Immature natural killer cell (primary cell): ENCODE data around the gene NFIA. TPM values are rescaled to one million over a fixed set of nuclear protein-coding genes. Genes with fewer than 3 reads are reported as not detected.

Experiments used
- DNase-seq, 3 donors: peaks; one replicate each; pipeline ENCODE4 v3.0.0; 2022; ENCODE audit warnings: mixed read lengths in 1 of 3
- H3K27ac Mint-ChIP-seq, 6 donors: one replicate each; pipeline ENCODE4 v1.8.0; 2020; ENCODE audit warnings: mixed read lengths in 6 of 6, mild to moderate bottlenecking in 5 of 6, inconsistent platforms in 4 of 6, moderate library complexity in 3 of 6
- H3K27me3 Mint-ChIP-seq, 3 donors: one replicate each; pipeline ENCODE4 v1.8.0; 2020 to 2021; ENCODE audit warnings: low read depth in 3 of 3, mild to moderate bottlenecking in 3 of 3, mixed read lengths in 3 of 3, moderate library complexity in 3 of 3, inconsistent platforms in 1 of 3
- H3K36me3 Mint-ChIP-seq, 3 donors: one replicate each; pipeline ENCODE4 v1.8.0; 2020; ENCODE audit warnings: mixed read lengths in 3 of 3, inconsistent platforms in 2 of 3, mild to moderate bottlenecking in 2 of 3
- H3K4me1 Mint-ChIP-seq, 2 donors: one replicate each; pipeline ENCODE4 v1.8.0; 2020; ENCODE audit warnings: inconsistent platforms in 2 of 2, mild to moderate bottlenecking in 2 of 2, mixed read lengths in 2 of 2, moderate library complexity in 1 of 2
- H3K4me3 Mint-ChIP-seq, 5 donors: one replicate each; pipeline ENCODE4 v1.8.0; 2020; ENCODE audit warnings: mild to moderate bottlenecking in 5 of 5, mixed read lengths in 5 of 5, inconsistent platforms in 3 of 5, moderate library complexity in 3 of 5
- H3K9me3 Mint-ChIP-seq, 6 donors: one replicate each; pipeline ENCODE4 v1.8.0; 2020; ENCODE audit warnings: mild to moderate bottlenecking in 6 of 6, mixed read lengths in 6 of 6, inconsistent platforms in 4 of 6, moderate library complexity in 3 of 6
- polyA plus RNA-seq, 3 donors: library from polyadenylated mRNA; unstranded; fragments of 300-500 nt; fragmentation: Illumina TruSeq; gene quantifications; one replicate each; pipeline ENCODE4 v1.2.3, GENCODE V29; 2021

Gene NFIA
- polyA plus RNA-seq, 3 donors from 2014 or later = 1.7 to 11.5 (median 3.9) TPM

DNA sequence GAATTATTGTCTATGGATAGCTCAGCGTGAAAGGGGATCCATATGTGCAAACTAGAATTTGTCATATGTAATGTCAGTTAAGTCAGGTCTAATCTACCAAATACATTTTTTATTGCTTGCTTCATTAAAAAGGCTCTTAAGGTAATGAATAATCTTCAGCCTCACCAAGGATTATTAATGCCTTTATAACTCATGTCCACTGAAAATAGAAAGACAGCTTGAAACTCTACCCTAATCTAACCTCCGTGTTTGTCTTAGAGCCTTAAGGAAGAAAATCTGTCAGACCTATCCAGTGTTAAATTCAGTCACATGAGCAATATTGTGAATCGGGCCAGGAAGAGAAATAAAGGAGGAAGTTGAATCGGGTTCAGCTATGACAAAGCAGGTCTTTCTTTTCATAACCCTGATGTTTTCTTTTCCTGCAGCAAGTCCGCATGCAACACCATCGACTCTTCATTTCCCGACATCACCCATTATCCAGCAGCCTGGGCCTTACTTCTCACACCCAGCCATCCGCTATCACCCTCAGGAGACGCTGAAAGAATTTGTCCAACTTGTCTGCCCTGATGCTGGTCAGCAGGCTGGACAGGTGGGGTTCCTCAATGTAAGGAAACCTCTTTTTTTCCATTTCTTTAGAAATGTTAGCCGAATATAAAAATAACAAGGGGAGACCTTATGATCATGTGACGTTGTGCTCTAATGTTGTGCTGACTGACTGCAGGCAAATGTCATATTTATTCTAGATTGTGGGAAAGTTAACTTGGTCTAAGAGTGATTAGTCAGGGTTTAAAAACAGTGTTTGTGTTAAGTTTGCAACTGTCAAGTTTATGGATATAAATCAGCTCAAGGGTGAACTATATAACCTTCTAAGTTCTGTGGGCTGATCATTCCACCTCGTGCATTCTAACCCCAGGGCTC lies 321.6 kb downstream of the NFIA start:
- Mint-ChIP-seq H3K36me3 (peaks cover 4 to 12% (median 5%) of the 10 kb centered on the region in 3 donors), H3K4me1 (no peaks in the 10 kb centered on the region), H3K9me3 (no peaks in the 10 kb centered on the region), H3K27me3 (peaks cover 0 to 3% (median 0%) of the 10 kb centered on the region in 3 donors), H3K27ac (no peak overlapping the region), H3K4me3 (no peak overlapping the region)
- no peak for DNase-seq

DNA sequence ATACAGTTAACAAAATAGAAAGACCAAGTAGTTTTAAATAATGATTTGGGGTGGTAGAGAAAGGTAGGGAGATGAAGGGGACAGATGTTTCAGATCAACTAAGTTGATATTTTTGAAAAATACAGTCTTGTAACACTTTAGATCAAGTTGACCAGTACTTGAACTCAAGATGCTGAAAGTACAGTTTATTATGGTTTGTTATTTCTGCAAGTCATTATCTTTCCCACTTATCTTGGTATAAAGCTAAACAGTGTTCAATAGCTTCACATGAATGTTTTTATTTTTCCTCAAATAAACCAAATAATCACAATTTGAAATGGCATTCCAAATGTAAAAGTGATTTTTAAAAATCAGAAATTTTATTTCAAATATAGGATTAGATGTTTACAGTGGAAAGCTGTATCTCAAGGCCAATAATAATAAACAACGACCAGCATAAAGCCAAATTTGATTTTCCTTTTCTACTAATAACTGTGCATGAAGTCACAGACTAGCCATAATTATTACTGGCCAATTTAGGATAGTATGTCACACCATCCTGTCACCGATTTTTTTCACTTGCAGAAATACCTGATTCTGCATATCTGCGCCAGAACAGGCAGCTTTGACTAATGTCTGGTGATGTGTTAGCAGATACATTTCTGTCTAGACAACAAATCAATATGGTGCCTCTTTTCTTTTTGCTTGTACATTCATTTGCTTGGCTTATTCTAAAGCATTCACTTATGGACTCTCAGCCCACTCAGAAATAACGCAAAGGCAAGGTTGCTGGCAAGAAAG lies 322.4 kb downstream of the NFIA start:
- H3K4me1 Mint-ChIP-seq = no peaks in the 10 kb centered on the region
- no peaks in the 10 kb centered on the region for H3K9me3 Mint-ChIP-seq
- no peak overlapping the region for H3K27ac Mint-ChIP-seq
- DNase-seq = no peak
- H3K4me3 Mint-ChIP-seq = no peak overlapping the region
- peaks cover 4 to 12% (median 5%) of the 10 kb centered on the region in 3 donors for H3K36me3 Mint-ChIP-seq
- peaks cover 0 to 3% (median 0%) of the 10 kb centered on the region in 3 donors for H3K27me3 Mint-ChIP-seq

DNA sequence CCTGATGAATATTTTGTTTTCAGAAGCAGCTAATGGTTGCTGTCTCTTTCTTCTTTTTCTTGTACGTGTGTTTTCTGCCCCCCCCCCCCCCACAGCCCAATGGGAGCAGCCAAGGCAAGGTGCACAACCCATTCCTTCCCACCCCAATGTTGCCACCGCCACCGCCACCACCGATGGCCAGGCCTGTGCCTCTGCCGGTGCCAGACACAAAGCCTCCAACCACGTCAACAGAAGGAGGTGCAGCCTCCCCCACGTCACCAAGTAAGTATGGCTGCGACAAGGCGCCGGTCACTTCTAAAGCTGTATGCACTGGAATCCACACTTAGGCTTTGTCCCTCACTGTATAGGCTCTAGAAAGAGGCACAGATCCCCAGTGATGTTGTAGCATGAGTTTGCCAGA lies 324.1 kb downstream of the NFIA start:
- no peak for DNase-seq
- Mint-ChIP-seq H3K27me3 (no peaks in the 10 kb centered on the region), H3K27ac (no peak overlapping the region), H3K4me3 (no peak overlapping the region), H3K9me3 (no peaks in the 10 kb centered on the region), H3K36me3 (peaks cover 4 to 12% (median 5%) of the 10 kb centered on the region in 3 donors), H3K4me1 (no peaks in the 10 kb centered on the region)

DNA sequence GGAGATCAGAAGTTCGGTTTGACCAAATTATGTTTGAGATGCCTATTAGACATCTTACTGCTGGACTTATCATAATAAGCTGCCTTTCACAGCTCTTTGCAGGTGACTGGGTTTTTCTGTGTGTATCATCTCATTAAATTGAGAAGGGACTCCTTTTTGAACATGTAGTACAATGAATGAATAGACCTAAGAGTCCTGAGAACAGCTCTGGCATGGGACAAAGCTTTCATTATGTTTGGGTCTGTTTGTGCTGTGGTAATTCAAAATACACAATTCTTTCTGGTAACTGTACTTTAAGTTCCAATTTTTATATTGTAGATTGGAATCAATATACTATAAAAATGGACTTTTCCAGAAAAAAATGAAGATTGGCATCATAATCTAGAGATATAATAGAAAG lies 330.2 kb downstream of the NFIA start:
- H3K36me3 Mint-ChIP-seq = peaks cover 0 to 4% (median 2%) of the 10 kb centered on the region in 3 donors
- no peak overlapping the region for H3K4me3 Mint-ChIP-seq
- peaks cover 0 to 3% (median 0%) of the 10 kb centered on the region in 3 donors for H3K27me3 Mint-ChIP-seq
- no peaks in the 10 kb centered on the region for H3K9me3 Mint-ChIP-seq
- no peak overlapping the region for H3K27ac Mint-ChIP-seq
- H3K4me1 Mint-ChIP-seq = no peaks in the 10 kb centered on the region
- no peak for DNase-seq

DNA sequence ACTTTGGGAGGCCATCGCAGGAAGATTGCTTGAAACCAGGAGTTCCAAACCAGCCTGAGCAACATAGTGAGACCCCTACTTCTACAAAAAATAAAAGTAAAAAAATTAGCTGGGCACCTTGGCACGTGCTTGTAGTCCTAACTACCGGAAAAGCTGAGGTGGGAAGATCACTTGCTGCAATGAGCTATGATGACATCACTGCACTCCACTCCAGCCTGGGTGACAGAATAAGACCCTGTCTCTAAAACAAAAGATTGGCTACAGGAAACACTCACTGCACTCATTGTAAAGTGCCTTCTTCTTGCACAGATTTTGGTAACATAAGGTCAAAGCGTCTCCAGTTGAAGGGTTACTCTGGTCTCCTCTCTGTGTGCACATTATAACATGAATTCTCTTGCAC lies 336.8 kb downstream of the NFIA start:
- H3K36me3 Mint-ChIP-seq = no peaks in the 10 kb centered on the region
- no peak overlapping the region for H3K4me3 Mint-ChIP-seq
- no peaks in the 10 kb centered on the region for H3K9me3 Mint-ChIP-seq
- H3K27ac Mint-ChIP-seq = no peak overlapping the region
- H3K4me1 Mint-ChIP-seq = no peaks in the 10 kb centered on the region
- DNase-seq = no peak
- peaks cover 0 to 3% (median 0%) of the 10 kb centered on the region in 3 donors for H3K27me3 Mint-ChIP-seq

DNA sequence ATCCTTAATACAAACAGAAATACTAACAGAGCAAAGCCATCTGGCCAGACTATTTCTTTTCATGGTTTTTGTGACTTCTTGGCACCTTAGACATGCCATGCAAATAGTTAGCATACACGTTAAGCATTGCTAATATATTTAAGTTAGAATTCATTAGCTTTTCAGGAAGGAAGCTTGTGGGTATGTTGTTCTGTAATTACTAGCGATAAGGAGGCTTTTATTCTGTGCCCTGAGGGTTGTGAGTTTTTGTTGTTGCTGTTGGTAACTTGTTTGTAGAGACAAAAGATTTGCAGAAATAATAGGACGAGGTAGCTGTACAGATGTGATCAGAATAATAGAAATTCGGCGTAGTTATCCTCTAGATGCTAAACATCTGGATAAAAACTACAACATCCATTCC lies 337.3 kb downstream of the NFIA start:
- H3K4me1 Mint-ChIP-seq = no peaks in the 10 kb centered on the region
- H3K27ac Mint-ChIP-seq = no peak overlapping the region

DNA sequence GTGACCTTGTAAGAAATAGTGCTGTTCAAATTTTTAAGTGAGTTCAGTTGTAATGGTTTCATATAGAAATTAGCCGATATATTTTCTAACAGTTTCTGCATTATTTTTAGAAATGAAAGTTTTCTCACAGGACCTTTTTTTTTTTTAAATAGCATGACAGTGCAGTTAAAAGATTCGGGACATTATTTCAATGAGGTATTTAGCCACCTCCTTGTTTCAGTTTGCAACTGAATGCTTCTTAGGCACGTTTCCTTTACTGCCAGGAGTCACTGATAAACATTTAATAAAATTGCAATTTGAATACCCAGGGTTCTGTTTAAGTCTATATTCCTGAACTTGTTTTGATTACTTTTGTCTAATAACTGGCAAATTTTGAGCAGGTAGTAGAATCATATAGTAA lies 337.9 kb downstream of the NFIA start:
- H3K4me1 Mint-ChIP-seq = no peaks in the 10 kb centered on the region
- H3K4me3 Mint-ChIP-seq = no peak overlapping the region
- no peaks in the 10 kb centered on the region for H3K36me3 Mint-ChIP-seq
- H3K9me3 Mint-ChIP-seq = no peaks in the 10 kb centered on the region
- no peak for DNase-seq
- H3K27me3 Mint-ChIP-seq = peaks cover 0 to 3% (median 0%) of the 10 kb centered on the region in 3 donors
- no peak overlapping the region for H3K27ac Mint-ChIP-seq

More for the DNA sequence above, 337.3 kb downstream of the NFIA start:
- Mint-ChIP-seq H3K4me3 (no peak overlapping the region), H3K9me3 (no peaks in the 10 kb centered on the region), H3K36me3 (no peaks in the 10 kb centered on the region), H3K27me3 (peaks cover 0 to 3% (median 0%) of the 10 kb centered on the region in 3 donors)
- DNase-seq = no peak

DNA sequence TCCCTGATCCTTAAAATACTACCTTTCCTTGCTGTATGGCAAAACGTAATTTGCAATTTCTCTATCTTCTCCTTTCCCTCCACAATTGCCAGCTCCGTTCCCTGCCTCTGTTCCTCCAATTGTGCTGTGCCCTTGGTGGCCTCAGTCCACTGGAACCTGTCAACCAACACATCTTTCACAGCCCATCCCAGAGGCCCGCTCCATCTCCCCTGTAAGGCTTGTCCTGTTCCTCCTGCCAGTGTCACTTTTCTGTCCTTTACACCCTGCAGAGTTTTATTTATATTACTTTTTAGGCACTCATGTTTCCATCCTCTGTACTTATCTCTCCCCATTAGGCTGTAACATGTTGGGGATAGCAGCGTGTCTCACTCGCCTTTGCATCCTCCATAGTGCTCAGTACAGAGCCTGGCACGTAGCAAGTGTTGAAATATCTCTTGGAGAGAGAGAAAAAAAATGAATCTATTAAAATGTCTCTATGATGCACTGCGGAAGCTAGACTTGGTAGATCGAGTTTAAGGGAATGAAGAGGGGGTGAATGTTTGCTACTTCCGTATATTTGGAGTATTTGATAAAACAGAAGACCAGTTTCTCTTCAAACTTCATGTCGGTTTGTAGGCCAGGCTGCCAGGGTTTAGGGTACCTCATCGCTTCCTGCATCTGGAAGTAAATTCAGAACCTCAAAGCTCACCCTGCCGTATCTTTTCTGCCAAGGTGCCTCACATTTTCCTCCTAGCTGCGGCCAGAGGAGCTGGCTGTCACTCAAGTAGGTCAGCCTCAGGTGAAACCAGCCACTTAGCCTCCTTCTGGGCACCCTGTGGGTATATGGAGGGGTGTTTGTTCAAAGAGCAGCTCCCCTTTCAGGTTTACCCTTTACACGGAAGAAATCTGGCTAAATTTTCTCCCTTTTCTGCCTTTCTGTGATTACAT lies 338.8 kb downstream of the NFIA start:
- Mint-ChIP-seq H3K27ac (peak overlapping the region in 1 of 6 donors; percentile 26), H3K4me1 (no peaks in the 10 kb centered on the region), H3K4me3 (no peak overlapping the region), H3K9me3 (no peaks in the 10 kb centered on the region), H3K36me3 (no peaks in the 10 kb centered on the region), H3K27me3 (peaks cover 0 to 3% (median 0%) of the 10 kb centered on the region in 3 donors)
- DNase-seq = no peak

DNA sequence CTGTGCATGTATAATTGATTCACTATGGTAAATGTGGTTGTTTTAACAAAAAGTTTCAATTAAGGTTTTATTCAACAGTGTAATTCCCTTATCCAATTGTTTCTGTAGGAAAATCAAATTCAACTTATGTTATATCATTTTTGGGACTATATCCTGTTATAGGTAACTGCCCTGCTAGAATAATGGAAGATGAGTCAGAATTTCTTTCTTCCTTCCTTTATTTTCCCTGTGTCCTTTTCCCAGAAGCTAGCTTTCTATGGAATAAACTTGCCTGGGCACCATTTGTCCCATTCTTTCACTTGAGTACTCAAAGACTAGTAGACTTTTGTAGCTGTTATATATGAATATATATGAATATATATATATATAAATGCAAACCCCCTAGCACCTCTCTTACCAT lies 341.3 kb downstream of the NFIA start:
- peaks cover 0 to 3% (median 0%) of the 10 kb centered on the region in 3 donors for H3K27me3 Mint-ChIP-seq
- DNase-seq = no peak
- H3K36me3 Mint-ChIP-seq = no peaks in the 10 kb centered on the region
- H3K27ac Mint-ChIP-seq = no peak overlapping the region
- H3K4me3 Mint-ChIP-seq = no peak overlapping the region
- H3K4me1 Mint-ChIP-seq = no peaks in the 10 kb centered on the region
- H3K9me3 Mint-ChIP-seq = no peaks in the 10 kb centered on the region

DNA sequence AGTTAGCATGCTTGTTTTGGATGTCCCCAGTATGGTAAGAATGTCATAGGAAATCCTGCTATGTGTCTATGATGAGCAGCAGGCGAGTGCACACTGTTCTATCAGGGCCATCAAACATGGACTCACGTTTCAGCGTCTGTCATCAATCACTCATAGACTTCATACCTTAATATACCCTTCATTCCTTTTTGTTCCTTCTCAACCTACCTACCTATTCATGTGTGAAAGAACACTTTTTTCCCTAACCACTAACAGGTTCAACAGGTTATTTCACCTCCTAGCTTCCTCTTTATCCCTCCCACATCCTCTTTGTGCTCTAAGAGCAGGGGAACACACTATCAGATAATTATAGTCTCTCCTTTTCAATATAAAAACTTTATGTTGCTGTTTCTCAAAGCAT lies 342.0 kb downstream of the NFIA start:
- H3K4me1 Mint-ChIP-seq = no peaks in the 10 kb centered on the region
- no peak overlapping the region for H3K4me3 Mint-ChIP-seq
- peaks cover 0 to 3% (median 0%) of the 10 kb centered on the region in 3 donors for H3K27me3 Mint-ChIP-seq
- no peak for DNase-seq
- H3K9me3 Mint-ChIP-seq = no peaks in the 10 kb centered on the region
- H3K27ac Mint-ChIP-seq = no peak overlapping the region
- no peaks in the 10 kb centered on the region for H3K36me3 Mint-ChIP-seq

DNA sequence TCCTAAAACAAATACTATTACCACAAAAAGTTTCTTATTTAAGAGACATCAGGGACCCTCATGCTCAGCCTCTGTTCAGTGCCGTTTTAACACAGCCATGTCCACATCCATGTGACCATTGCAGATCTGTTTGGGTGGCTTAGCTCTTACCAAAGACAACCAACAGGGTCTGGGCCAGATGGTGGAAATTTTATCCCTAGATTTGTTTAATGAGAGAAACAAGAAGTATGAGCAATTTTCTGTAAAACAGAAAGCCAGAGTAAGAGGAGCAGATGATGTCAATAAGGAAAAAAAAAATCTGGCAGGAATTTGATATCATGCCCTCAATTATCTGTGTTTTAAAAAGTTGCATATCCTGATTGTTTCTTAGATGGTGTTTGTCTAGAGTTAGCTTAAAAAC lies 342.7 kb downstream of the NFIA start:
- H3K9me3 Mint-ChIP-seq = no peaks in the 10 kb centered on the region
- H3K27ac Mint-ChIP-seq = no peak overlapping the region
- DNase-seq = no peak

DNA sequence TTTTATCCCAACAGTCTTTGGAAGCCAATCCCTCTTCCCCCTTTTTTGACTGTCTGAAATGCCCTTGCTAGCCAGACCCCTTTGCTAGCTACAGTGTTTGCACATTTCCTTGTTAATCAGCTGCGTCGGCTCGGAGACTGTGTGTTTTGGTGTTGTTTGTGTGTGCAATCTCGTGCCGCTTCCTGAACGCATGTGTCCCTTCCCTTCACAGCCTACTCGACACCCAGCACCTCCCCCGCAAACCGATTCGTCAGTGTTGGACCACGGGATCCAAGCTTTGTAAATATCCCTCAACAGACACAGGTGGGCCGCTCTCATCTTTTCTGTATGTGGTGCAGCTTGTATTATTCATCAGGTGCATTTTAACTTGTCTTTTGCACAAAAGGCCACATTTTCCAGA lies 343.9 kb downstream of the NFIA start:
- Mint-ChIP-seq H3K27ac (no peak overlapping the region), H3K4me3 (no peak overlapping the region), H3K27me3 (peaks cover 0 to 5% (median 0%) of the 10 kb centered on the region in 3 donors), H3K4me1 (no peaks in the 10 kb centered on the region), H3K9me3 (no peaks in the 10 kb centered on the region), H3K36me3 (no peaks in the 10 kb centered on the region)
- DNase-seq = no peak

More for the DNA sequence above, 342.7 kb downstream of the NFIA start:
- Mint-ChIP-seq H3K36me3 (no peaks in the 10 kb centered on the region), H3K4me3 (no peak overlapping the region), H3K4me1 (no peaks in the 10 kb centered on the region), H3K27me3 (peaks cover 0 to 3% (median 0%) of the 10 kb centered on the region in 3 donors)

DNA sequence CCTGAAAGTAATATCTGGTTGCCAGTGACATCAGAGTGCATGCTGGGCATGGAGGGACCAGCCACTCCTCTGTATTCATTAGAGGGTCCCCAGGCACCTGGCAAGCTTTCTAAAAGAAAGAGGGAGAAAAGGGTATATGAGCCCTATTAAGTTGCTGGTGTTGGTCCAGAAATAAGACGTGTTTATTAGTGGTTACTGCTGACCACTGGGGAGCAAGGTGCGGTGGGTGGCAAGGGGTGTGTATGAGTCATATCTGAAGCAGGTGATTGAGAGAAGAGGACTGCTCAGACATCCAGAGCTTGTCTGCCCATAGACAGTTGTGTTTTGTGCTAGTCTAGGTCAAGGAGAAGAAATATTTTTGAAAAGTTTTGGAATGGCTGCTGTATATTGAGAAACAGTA lies 344.5 kb downstream of the NFIA start:
- Mint-ChIP-seq H3K9me3 (no peaks in the 10 kb centered on the region), H3K27me3 (peaks cover 0 to 2% (median 0%) of the 10 kb centered on the region in 3 donors), H3K27ac (no peak overlapping the region), H3K4me1 (no peaks in the 10 kb centered on the region), H3K4me3 (no peak overlapping the region), H3K36me3 (no peaks in the 10 kb centered on the region)
- no peak for DNase-seq
